Raji (cell line): ENCODE results near the gene RAMP1.

Experiments
- POLR2A ChIP-seq: IDR thresholded peaks from 2 replicates; pipeline ENCODE4 v1.6.1; 2011; ENCODE audit warnings: low read depth, low read length, control low read depth; ENCODE audit not compliant: insufficient read depth

The RAMP1 gene

DNA sequence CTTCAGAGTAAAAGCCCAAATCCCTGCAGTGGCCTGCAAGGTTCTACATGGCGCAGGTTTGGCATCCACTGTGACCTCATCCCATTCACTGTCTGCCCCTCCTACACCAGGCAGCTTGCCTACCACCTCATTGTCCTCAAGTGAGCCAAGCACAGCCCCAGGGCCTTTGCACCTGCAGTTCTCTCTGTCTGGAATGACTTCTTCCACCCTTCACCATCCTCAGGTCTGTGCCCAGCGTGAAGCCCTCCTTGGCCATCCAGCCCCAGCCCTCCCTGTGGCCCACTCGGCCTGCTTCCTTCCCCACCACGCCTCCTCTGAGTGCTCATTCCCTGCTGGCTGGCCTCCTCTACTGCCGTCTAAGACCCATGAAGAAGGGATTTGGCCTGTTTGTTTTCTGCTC, 74.8 kb downstream of the RAMP1 start:
- no peak for TF ChIP-seq POLR2A

DNA sequence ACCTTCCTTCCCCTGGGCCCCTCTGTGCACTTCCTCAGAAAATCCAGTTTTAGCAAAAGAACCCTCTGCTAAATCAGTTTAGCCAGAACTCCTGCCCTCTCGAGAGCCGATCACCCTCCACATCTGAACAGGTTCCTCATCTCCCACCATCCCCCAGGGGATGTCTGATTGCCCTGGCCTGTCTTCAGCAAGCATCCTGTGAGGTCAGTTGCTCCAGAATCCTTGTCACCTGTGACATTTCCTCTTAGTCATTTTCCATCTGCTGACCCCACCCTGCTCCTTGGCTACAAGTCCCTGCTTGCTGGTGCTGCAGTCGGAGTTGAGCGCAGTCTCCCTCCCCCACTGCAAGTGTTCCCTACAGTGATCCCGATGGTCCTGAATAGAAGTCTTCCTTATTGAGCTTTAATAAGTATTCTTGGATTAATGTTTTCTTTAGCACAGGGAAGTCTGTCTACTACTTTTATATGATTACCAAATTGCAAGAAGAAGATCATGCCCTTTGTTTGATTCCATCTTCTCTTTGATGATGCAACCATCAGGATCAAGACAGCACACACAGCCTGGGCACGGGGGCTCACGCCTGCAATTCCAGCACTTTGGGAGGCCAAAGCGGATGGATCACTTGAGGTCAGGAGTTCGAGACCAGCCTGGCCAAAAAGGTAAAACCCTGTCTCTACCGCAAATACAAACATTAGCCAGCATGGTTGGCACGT, 76.5 kb downstream of the RAMP1 start:
- TF ChIP-seq POLR2A: no peak

DNA sequence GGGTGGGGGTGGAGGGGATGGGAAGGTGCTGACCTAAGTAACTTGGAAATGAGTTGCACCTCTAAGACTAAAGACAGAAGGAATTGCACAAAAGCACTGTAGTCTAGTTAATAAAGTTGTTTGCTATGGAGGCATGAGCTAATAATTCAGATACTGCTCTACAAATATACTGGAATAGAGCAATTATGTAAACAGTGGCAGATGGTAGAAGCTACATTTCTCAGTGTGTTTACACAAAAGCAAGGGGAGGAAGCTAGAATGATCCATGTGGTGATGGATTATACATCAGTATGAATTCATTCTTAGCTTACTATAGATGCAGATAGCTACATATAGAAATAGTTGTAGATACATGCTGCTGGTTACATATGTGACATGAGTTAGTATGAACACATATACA, 79.8 kb downstream of the RAMP1 start:
- no peak for TF ChIP-seq POLR2A

DNA sequence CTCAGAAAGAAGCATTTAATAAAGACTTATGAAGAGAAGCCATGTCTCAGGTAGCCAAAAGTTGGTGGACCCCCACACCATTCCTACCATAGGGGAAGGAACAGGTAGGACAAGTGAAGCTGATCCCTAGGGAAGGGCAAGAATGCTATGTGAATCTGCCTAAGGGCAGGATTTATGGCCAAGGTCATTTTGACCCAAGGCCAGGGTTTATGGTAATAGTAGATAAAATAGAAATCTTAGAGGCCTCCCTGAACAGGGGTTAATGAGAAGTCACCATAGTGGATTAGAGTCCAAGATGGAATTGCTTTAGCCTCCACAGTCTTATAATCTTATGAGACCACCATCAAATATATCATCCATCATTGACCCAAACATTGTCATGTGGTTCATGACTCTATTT, 81.4 kb downstream of the RAMP1 start:
- no peak for TF ChIP-seq POLR2A

DNA sequence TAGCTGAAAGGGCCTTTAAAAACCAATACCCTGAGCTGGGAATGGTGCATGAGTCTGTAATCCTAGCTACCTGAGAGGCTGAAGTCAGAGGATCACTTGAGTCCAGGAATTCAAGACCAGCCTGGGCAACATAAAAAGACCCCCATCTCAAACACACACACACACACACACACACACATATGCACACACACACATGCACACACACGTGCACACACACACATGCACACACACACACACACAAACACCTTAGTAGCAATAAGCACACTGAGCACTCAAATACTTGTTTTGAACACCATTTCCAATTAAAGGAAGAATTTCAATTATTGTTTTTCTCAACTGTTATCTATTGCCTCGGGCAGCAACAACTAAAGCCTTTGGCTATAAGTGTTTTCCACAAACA, 81.8 kb downstream of the RAMP1 start:
- TF ChIP-seq POLR2A: no peak

DNA sequence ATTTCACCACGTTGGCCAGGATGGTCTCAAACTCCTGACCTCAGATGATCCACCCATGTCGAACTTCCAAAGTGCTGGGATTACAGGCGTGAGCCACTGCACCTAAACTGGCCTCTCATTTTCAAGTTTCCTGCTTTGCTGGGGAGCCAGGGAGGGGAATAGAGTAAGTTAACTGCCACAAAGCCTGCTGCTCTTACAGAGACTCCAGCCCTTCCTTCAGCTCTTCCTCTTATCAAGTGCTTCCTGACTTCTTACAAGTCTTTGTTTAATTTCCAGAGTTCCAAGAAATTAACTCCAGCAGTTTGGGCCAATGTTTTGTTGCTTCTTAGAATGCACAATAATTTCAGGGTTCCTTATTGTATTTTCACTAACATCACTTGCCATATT, 83.1 kb downstream of the RAMP1 start:
- no peak for TF ChIP-seq POLR2A

DNA sequence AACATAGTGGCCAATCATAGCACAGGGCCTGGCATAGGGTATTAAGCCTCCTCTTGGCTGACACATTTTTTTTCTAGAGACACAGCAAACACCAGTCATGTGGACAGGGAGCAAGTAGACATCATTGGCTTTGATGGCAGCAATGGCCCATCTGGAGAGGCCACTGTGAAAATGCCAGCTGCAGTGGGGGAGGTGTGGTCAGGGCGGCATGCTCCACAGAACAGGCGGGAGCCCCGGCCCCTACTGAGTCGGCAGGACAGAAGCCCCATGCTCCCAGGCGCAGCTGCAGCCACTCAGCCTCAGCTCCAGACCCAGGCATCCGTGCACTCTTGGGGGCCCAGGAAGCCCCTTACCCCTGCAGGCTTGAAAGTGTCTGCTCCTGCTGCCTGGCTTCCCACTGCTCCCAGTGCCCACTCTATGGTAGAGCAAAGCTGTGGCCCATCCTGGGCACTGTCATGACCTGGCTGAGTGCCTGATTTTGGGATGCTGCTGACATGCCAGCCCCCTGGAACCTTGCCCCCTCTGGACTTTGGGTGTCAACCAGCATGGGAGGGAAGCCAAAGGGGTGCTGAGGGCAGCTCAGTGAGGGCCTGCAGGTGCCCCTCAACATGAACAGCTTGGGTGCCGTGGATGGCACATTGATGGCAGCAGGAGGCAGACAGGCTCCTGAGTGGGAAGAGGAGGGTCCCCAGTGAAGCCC, 84.1 kb downstream of the RAMP1 start:
- no peak for TF ChIP-seq POLR2A

DNA sequence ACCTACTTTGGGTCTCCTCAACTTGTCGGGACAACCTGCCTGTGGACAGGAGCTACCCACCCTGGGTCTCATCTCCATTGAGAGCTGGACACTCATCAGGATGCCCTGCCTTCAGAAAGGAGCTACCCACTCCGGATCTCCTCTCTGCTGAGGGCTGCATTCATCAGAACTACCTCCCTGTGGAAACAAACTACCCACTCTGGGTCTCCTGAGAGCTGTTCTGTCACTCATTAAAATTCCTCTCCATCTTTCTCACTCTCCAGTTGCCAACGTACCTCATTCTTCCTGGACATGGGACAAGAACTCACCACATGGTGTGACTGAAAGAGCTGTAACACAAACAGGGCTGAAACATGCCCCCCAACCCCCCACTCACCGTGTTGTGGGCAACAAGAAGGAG, 84.9 kb downstream of the RAMP1 start:
- TF ChIP-seq POLR2A: no peak

DNA sequence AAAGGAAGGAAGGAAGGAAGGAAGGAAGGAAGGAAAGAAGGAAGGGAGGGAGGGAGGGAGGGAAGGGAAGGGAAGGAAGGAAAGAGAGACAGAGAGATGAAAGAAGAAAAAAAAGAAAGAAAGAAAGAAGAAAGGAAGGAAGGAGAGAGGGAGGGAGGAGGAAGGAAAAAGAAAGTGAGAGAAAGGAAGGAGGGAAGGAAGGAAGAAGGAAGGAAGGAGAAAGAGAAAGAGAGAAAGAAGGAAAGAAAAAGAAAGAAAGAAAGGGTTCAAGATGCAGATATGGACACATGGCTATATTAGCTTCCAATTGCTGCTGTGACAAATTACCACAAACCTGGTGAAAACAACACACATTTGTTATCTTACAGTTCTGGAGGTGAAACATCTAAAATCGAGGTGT, 87.0 kb downstream of the RAMP1 start:
- TF ChIP-seq POLR2A: no peak

DNA sequence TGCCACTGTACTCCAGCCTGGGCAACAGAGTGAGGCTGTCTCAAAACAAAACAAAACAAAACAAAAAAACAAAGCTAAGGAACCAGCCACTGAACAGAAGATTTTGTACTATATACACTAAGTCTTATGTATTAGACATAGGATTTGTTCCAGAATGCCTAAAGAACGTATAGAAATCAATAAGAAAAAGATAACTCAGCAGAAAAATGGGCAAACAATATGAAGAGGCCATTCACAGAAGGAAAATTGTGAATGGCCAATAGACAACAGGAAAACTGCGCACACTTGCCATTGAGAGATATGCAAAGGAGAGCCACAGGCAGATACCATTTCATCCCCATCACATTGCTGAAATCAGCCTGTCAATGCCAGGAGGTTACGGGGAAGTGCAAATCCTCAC, 92.5 kb downstream of the RAMP1 start:
- no peak for TF ChIP-seq POLR2A

DNA sequence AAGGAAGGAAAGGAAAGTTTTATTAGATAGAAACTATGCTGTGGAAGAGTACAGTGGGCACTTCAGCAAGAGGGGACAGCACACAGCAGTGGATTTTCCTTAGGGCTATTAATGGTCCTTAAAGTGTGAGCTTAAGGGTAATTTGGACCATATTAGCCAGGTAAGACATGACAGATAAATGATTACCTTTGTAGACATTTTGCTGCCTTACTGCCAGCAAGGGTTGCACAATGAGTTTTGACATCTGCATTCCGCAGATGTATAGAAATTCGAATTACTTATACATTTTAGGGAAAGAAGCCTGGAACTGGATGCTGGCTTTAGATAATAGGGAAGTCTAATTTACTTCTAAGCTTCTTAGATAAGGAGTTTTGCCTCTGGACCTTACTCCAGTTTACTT, 93.4 kb downstream of the RAMP1 start:
- no peak for TF ChIP-seq POLR2A

DNA sequence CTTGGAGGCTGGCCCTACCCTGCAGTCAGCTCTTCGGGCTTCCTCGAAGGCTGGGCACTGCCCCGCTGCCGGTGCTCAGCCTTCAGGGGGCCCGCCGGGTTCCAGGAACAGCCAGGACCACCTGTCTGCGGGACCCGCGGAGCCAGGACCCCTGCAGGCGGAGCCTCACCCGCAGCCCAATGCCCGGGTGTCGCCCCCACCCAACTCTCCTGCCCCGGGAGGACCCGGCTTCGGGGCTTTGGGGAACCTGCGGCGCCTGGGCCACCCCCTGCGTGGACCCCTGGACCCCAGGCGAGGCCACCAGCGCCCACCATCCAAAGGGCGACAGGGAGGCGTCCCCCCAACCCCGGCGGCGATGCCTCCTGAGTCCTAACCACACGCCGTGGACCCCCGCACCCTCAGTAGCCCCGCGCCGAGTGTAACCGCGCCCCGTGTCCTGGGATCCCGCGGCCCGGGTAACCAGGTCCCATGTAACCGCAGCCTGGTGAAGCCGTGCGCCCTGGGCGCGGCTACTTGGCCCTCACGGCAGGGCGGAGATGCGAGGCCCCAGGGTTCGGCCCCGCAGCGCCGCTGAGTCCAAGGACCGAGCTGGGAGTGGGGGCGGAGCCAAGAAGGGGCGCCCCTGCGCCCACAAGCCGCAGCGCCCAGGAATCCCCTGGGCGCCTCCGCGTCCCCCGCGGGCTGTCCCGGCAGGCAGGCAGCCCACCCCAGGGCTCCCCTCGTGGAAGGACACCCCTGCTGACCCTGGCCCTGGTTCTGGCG, 96.4 kb downstream of the RAMP1 start:
- TF ChIP-seq POLR2A: no peak

DNA sequence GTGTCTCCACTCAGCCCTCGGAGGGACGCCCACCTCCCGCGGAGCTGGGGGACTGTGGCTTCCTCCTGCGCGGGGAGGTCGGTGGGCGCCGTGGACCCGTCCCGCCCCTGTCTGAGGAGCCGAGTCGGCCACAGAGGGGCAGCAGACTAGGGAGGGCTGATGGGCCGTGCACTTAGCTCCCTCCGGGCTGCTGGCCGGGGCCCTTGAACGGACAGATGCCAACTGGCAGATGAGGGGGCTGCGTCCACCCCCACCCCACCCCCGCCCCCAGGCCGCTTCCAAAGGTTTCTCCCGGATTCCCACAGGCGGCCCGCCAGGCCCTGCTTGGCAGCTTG, 96.9 kb downstream of the RAMP1 start:
- no peak for TF ChIP-seq POLR2A

DNA sequence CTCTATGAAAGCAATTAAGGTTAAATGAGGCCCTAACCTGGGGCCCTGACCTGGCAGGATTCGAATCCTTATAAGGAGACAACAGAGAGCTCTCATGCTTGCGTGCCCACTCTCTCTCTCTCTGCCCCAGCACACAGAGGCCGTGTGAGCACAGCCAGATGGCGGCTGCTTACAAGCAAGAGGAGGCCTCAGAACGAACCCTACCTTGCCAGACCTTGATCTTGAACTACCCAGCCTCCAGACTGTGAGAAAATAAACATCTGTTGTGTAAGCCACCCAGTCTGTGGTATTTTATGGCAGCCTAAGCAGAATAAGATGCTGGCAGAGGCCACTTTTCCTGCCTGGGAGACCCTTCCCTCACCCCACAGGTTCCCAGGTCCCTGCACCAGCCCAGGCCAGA, 102.2 kb downstream of the RAMP1 start:
- no peak for TF ChIP-seq POLR2A
